Effector memory CD8-positive, alpha-beta T cell (primary cell): ENCODE measurements around the gene CCDC80.

Source experiments
- ATAC-seq: fragments of 150-1000 bp; cut with Tn5 transposase; replicated peaks from 2 replicates; pipeline ENCODE4 v1.10.0; 2021; ENCODE audit warnings: mild to moderate bottlenecking, moderate library complexity
- DNase-seq, 3 experiments: peaks; one replicate each; pipeline ENCODE4 v3.0.0; 2021
- H3K27ac Mint-ChIP-seq, 2 donors: one replicate each; pipeline ENCODE4 v1.8.0; 2022; ENCODE audit warnings: mild to moderate bottlenecking in 2 of 2, mixed read lengths in 2 of 2, moderate library complexity in 2 of 2
- H3K27me3 Mint-ChIP-seq, 2 donors: one replicate each; pipeline ENCODE4 v1.8.0; 2022; ENCODE audit warnings: mixed read lengths in 2 of 2
- H3K36me3 Mint-ChIP-seq: one replicate; pipeline ENCODE4 v1.8.0; 2022; ENCODE audit warnings: mild to moderate bottlenecking, moderate library complexity, mixed read lengths; ENCODE audit not compliant: insufficient read depth
- H3K4me1 Mint-ChIP-seq, 2 donors: one replicate each; pipeline ENCODE4 v1.8.0; 2022; ENCODE audit warnings: low read depth in 2 of 2, mixed read lengths in 2 of 2
- H3K4me3 Mint-ChIP-seq, 2 donors: one replicate each; pipeline ENCODE4 v1.8.0; 2022; ENCODE audit warnings: mild to moderate bottlenecking in 2 of 2, mixed read lengths in 2 of 2, moderate library complexity in 2 of 2
- H3K9me3 Mint-ChIP-seq, 2 donors: one replicate each; pipeline ENCODE4 v1.8.0; 2022; ENCODE audit warnings: mixed read lengths in 2 of 2
- total RNA-seq, 9 experiments: gene quantifications; one replicate each; lab custom pipeline; 2026; lab: John Stamatoyannopoulos, UW

The CCDC80 gene
- 0 to 0.24 (median 0.10) reads per million in 9 experiments for total RNA-seq

DNA sequence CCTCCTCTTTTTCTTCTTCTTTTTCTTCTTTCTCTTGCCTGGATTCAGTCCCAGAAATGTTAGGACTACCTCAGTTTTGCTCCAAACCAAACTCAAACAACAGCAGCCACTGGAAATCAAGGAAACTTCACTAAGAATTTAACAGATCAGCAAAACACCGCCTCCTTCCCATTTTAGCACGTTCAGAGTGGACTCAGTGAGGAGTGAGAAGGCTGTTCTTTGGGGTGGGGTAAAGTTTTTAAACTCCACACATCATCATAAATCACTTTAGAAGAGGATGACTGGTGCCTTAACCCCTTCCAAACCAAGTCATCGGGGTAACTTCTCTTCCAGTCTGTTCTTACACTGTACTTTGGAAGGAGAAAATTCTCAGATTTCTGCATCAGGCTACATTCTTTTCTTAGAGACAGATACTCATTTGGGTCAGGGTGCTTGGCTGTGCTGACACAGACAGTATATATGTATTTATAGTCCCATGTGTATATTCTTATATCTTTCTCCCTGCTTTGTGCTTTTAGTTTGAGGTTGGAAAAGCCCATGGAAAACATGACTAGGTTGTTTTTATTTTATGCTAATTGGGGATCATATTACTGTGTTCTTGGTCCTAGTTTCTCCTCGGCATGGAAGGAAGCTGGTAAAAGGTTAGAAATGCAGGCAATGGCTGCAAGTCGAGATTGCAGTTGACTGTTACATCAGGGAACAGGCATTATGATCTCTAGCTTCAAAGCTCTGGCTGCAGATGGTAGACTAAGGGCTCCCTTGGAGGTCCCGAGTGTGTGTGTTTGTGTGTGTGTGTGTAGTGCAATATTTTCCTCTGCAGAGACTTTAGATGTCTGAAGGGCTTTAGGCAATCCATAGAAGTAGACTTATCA, at the start of gene CCDC80:
CCDC80 (minus strand) TSS at position 214 of the 872 bp plus-strand sequence. CDS start 1,238 bp downstream, outside the sequence.
- Mint-ChIP-seq H3K4me1 (peaks cover 12 to 21% of the 10 kb centered on the region in 2 donors), H3K4me3 (no peak within 1 kb of the TSS), H3K9me3 (no peaks in the 10 kb centered on the region), H3K27me3 (no peaks in the 10 kb centered on the region), H3K36me3 (no peaks in the 10 kb centered on the region), H3K27ac (no peak within 1 kb of the TSS)
- ATAC-seq, result no peak
- DNase-seq, result no peak

GRCh38 chr3:112689989-112690388, 49.0 kb upstream of the CCDC80 start:
- no peak for DNase-seq
- Mint-ChIP-seq H3K4me3 (no peak overlapping the region), H3K27me3 (peaks cover 0 to 7% of the 10 kb centered on the region in 2 donors), H3K4me1 (peaks cover 9 to 10% of the 10 kb centered on the region in 2 donors), H3K9me3 (no peaks in the 10 kb centered on the region), H3K36me3 (no peaks in the 10 kb centered on the region), H3K27ac (peak overlapping the region in 1 of 2 donors; percentile 38)
- ATAC-seq, result no peak

- Mint-ChIP-seq H3K4me1 (peaks cover 9 to 10% of the 10 kb centered on the region in 2 donors), H3K36me3 (no peaks in the 10 kb centered on the region), H3K9me3 (no peaks in the 10 kb centered on the region), H3K4me3 (no peak overlapping the region), H3K27ac (no peak overlapping the region), H3K27me3 (peaks cover 0 to 7% of the 10 kb centered on the region in 2 donors)
- no peak for ATAC-seq
- DNase-seq, result no peak
These were observed 48.4 kb upstream of the CCDC80 start for GRCh38 chr3:112689385-112689784.

DNA sequence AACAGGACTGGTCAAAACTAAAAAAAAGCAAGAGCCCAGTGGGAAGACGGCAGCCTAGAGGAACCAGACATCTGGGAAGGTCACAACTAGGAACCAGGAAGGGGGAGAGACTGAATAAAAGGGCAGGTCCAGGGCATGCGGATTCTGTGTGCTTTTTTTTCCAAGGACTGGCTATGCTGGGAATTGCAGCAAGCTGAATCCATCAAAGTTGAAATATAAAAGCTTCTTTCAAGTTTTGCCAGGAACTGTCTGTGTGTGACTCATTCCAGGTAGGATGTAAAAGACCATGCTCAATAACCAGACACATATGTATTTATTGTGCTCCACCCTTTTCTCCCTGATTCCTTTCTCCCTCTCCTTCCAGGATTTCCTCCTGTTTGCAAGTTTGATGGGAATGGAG, 47.9 kb upstream of the CCDC80 start:
- DNase-seq, result no peak
- H3K27ac Mint-ChIP-seq, result no peak overlapping the region

DNA sequence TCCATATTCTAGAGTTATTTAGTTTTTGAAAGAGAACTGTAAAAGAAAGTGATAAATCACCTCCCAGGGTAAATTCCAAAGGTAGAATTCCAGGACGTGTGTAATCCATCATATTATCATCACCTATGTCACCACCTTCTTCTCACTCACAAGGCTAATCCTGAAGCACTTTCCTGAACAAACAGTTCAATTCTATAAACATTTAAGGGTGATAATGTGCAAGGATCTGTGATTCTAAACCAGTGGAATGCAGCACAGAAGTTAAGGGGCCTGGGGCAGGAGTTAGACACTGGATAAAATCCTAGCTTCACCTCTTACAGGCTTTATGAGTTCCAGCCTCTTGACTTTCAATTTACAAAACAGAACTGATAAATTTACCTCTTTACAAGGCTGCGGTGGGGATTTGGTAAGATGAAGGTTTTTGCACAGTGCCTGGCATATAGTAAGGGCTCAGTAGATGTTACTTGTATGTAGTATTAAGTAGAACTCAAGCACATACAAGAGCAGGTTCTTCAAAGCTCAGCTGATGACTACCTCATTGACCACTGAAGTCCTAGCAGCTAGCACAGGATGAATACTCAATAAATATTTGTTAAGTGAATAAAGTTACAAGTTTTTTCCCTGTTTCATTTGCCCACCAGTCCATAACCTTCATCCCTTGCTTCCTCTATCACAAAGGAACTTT, 47.3 kb upstream of the CCDC80 start:
- ATAC-seq, result no peak
- Mint-ChIP-seq H3K4me1 (peaks cover 4 to 10% of the 10 kb centered on the region in 2 donors), H3K36me3 (no peaks in the 10 kb centered on the region), H3K27me3 (no peaks in the 10 kb centered on the region), H3K9me3 (no peaks in the 10 kb centered on the region), H3K4me3 (no peak overlapping the region), H3K27ac (no peak overlapping the region)
- DNase-seq, result no peak

More for the DNA sequence above, 47.9 kb upstream of the CCDC80 start:
- no peak overlapping the region for H3K4me3 Mint-ChIP-seq
- H3K27me3 Mint-ChIP-seq, result peaks cover 0 to 5% of the 10 kb centered on the region in 2 donors
- peaks cover 9 to 10% of the 10 kb centered on the region in 2 donors for H3K4me1 Mint-ChIP-seq
- no peak for ATAC-seq
- H3K9me3 Mint-ChIP-seq, result no peaks in the 10 kb centered on the region
- no peaks in the 10 kb centered on the region for H3K36me3 Mint-ChIP-seq

- H3K9me3 Mint-ChIP-seq, result no peaks in the 10 kb centered on the region
- no peaks in the 10 kb centered on the region for H3K36me3 Mint-ChIP-seq
- peaks cover 4 to 10% of the 10 kb centered on the region in 2 donors for H3K4me1 Mint-ChIP-seq
- no peaks in the 10 kb centered on the region for H3K27me3 Mint-ChIP-seq
- DNase-seq, result no peak
- no peak overlapping the region for H3K27ac Mint-ChIP-seq
- no peak for ATAC-seq
- no peak overlapping the region for H3K4me3 Mint-ChIP-seq
These were observed 46.7 kb upstream of the CCDC80 start for GRCh38 chr3:112687616-112688015.

- ATAC-seq, result no peak
- Mint-ChIP-seq H3K9me3 (no peaks in the 10 kb centered on the region), H3K4me1 (peaks cover 4 to 10% of the 10 kb centered on the region in 2 donors), H3K27me3 (no peaks in the 10 kb centered on the region), H3K27ac (no peak overlapping the region), H3K36me3 (no peaks in the 10 kb centered on the region), H3K4me3 (no peak overlapping the region)
- no peak for DNase-seq
These were observed 46.3 kb upstream of the CCDC80 start for GRCh38 chr3:112687211-112687610.

DNA sequence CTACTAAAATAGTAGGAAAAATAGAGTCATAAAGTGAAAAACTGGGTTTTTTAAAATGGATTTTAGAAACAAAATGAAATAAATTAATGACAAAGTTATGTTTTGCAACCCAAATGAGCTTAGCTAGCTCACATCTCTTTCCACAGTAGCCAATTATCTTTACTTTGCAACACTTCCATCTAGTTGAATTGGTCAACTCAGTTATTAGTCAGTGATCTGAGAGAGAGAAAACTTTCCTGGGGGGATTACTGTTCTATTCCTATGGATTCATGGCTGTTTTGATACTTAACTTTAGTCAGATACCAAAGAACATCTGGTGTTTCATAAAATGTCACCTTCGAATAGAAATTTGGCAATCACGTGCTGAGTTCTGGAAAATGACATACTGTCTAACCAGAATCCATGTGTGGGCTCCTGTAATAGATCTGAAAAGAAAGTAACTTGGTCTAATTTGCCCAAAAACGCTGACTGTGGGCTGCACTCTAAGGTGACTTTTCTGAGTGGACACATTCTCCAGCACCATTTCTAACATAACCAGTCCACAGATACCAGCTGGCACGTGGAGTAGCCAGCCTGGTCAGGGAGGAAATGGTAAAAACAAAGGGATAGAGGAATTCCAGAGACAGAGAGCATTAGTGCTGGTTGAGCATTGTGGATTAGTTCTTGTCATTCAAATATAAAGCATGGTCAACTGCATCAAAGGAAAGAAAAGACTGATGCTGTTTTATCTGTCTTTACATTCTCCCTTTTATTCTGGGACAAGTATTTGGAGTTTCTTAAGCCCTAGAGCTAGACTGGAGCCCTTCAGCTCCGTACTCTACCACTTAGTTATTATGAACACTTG, 45.2 kb upstream of the CCDC80 start:
- no peak for DNase-seq
- Mint-ChIP-seq H3K27me3 (no peaks in the 10 kb centered on the region), H3K4me3 (no peak overlapping the region), H3K9me3 (no peaks in the 10 kb centered on the region), H3K36me3 (no peaks in the 10 kb centered on the region), H3K4me1 (peaks cover 4 to 10% of the 10 kb centered on the region in 2 donors), H3K27ac (no peak overlapping the region)
- ATAC-seq, result no peak

GRCh38 chr3:112685420-112685819, 44.5 kb upstream of the CCDC80 start:
- H3K4me3 Mint-ChIP-seq, result no peak overlapping the region
- no peak overlapping the region for H3K27ac Mint-ChIP-seq
- ATAC-seq (no peak), DNase-seq (no peak)
- no peaks in the 10 kb centered on the region for H3K36me3 Mint-ChIP-seq
- no peaks in the 10 kb centered on the region for H3K27me3 Mint-ChIP-seq
- H3K4me1 Mint-ChIP-seq, result peaks cover 4 to 10% of the 10 kb centered on the region in 2 donors
- H3K9me3 Mint-ChIP-seq, result no peaks in the 10 kb centered on the region

- Mint-ChIP-seq H3K9me3 (no peaks in the 10 kb centered on the region), H3K36me3 (no peaks in the 10 kb centered on the region), H3K27ac (no peak overlapping the region), H3K27me3 (no peaks in the 10 kb centered on the region), H3K4me3 (no peak overlapping the region), H3K4me1 (peaks cover 0 to 8% of the 10 kb centered on the region in 2 donors)
- DNase-seq, result no peak
- ATAC-seq, result no peak
These were observed 41.4 kb upstream of the CCDC80 start for GRCh38 chr3:112682361-112682760.

DNA sequence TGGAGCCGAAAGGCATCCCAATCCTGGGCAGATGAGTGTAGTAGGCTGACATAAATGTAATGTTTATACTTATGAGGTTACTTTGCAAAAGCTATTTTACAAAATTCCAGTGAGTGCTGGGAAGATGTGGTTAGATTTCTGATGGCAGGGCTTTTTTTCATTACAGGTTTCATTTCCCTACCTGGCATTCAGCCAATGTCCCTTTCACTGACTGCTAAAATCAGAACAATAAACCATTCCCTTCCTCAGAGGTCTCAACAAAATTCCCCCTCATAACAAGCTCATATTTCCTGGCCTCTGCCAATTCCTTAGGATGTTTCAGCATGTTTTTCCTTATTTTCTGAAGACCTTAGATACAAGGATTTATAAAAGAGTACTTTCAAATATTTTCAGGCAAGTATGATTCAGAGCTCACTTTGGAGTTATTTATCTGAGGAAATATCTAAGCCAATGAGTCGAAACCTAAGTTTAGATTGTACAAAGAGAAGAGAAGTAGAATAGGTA, 40.9 kb upstream of the CCDC80 start:
- Mint-ChIP-seq H3K36me3 (no peaks in the 10 kb centered on the region), H3K4me3 (no peak overlapping the region), H3K27me3 (no peaks in the 10 kb centered on the region), H3K27ac (no peak overlapping the region), H3K9me3 (no peaks in the 10 kb centered on the region), H3K4me1 (peaks cover 4 to 12% of the 10 kb centered on the region in 2 donors)
- ATAC-seq, result no peak
- no peak for DNase-seq

GRCh38 chr3:112676659-112677234, 35.8 kb upstream of the CCDC80 start:
- no peaks in the 10 kb centered on the region for H3K36me3 Mint-ChIP-seq
- ATAC-seq, result peak; percentile 77
- no peaks in the 10 kb centered on the region for H3K9me3 Mint-ChIP-seq
- H3K27ac Mint-ChIP-seq, result peak overlapping the region; percentile 46 to 92
- H3K4me3 Mint-ChIP-seq, result peak overlapping the region; percentile 39 to 71
- H3K4me1 Mint-ChIP-seq, result peaks cover 33 to 52% of the 10 kb centered on the region in 2 donors
- DNase-seq, result peak; percentile 59 to 70 (median 60)
- no peaks in the 10 kb centered on the region for H3K27me3 Mint-ChIP-seq
